IMR-90 (cell line): ENCODE measurements around the gene SLC38A6. TPM values are rescaled to one million over a fixed set of nuclear protein-coding genes. Genes with fewer than 3 reads are reported as not detected.

Experiments used
- ATAC-seq: fragments of 200-7000 bp; cut with Tn5 transposase; 2 replicates; pipeline ENCODE4 v1.9.1; 2020; ENCODE audit warnings: low read depth, mild to moderate bottlenecking, moderate library complexity
- BruUV-seq: library from RNA; stranded (reverse); fragments of 400-500 nt; replicated peaks from 2 replicates; lab custom pipeline; 2021; lab: Mats Ljungman, UMichigan
- CTCF ChIA-PET: fragments of 300-600 bp; formaldehyde crosslinking; extraction: SDS; loops from one replicate; lab custom pipeline; 2021; ENCODE audit warnings: antibody characterized with exemption; lab: Yijun Ruan, JAX
- POLR2A ChIA-PET: fragments of 300-600 bp; sonication (Branson Sonifier 250); formaldehyde crosslinking; loops from one replicate; lab custom pipeline; 2022; ENCODE audit warnings: antibody characterized with exemption; ENCODE audit not compliant: unreplicated experiment; lab: Charles Lee
- DNase-seq: peaks from one replicate; pipeline ENCODE4 v3.0.0; 2013
- H2AFZ ChIP-seq: replicated peaks from 2 replicates; pipeline ENCODE3; 2013; ENCODE audit warnings: low read length, mild to moderate bottlenecking; ENCODE audit not compliant: poor library complexity
- H2AK5ac ChIP-seq: 2 replicates; pipeline ENCODE4 v1.6.1; 2013; ENCODE audit warnings: low read depth, low read length, inconsistent platforms
- H2AK9ac ChIP-seq: replicated peaks from 2 replicates; pipeline ENCODE3; 2013; ENCODE audit warnings: mild to moderate bottlenecking, low read depth, low read length, moderate library complexity; ENCODE audit not compliant: poor library complexity
- H2BK120ac ChIP-seq: 2 replicates; pipeline ENCODE4 v1.6.1; 2013; ENCODE audit warnings: low read depth, low read length, inconsistent platforms
- H2BK15ac ChIP-seq: 3 replicates; pipeline ENCODE4 v1.6.1; 2013; ENCODE audit warnings: low read depth, low read length, inconsistent platforms
- H2BK20ac ChIP-seq: 2 replicates; pipeline ENCODE4 v1.6.1; 2013; ENCODE audit warnings: low read depth, mild to moderate bottlenecking, inconsistent platforms, low read length, moderate library complexity
- H2BK5ac ChIP-seq: 2 replicates; pipeline ENCODE4 v1.6.1; 2013; ENCODE audit warnings: mild to moderate bottlenecking, low read depth, low read length, inconsistent platforms; ENCODE audit not compliant: poor library complexity, severe bottlenecking
- H3K14ac ChIP-seq: replicated peaks from 2 replicates; pipeline ENCODE4 v1.6.1; 2013; ENCODE audit warnings: low read depth, low read length, inconsistent platforms
- H3K18ac ChIP-seq: 2 replicates; pipeline ENCODE4 v1.6.1; 2013; ENCODE audit warnings: low read depth, low read length, control low read depth
- H3K23ac ChIP-seq: 2 replicates; pipeline ENCODE4 v1.6.1; 2013; ENCODE audit warnings: low read depth, low read length, inconsistent platforms
- H3K27ac ChIP-seq: 2 replicates; pipeline ENCODE4 v1.5.1; 2013; ENCODE audit warnings: mild to moderate bottlenecking, control low read depth, low read length; ENCODE audit not compliant: insufficient read depth
- H3K27me3 ChIP-seq: 2 replicates; pipeline ENCODE4 v1.6.1; 2013; ENCODE audit warnings: low read length; ENCODE audit not compliant: control insufficient read depth, insufficient read depth
- H3K36me3 ChIP-seq: 2 replicates; pipeline ENCODE4 v1.6.1; 2013; ENCODE audit warnings: low read length, mixed read lengths; ENCODE audit not compliant: control insufficient read depth, insufficient read depth
- H3K4ac ChIP-seq: 2 replicates; pipeline ENCODE4 v1.6.1; 2013; ENCODE audit warnings: low read depth, low read length, inconsistent platforms
- H3K4me1 ChIP-seq: 2 replicates; pipeline ENCODE4 v1.6.1; 2013; ENCODE audit warnings: low read length, mixed read lengths; ENCODE audit not compliant: control insufficient read depth, insufficient read depth
- H3K4me2 ChIP-seq: 2 replicates; pipeline ENCODE4 v1.6.1; 2013; ENCODE audit warnings: low read depth, mild to moderate bottlenecking, control low read depth, low read length, moderate library complexity
- H3K4me3 ChIP-seq: 2 replicates; pipeline ENCODE4 v1.5.1; 2013; ENCODE audit warnings: low read depth, mild to moderate bottlenecking, control low read depth, low read length, moderate library complexity; ENCODE audit not compliant: insufficient read depth
- H3K56ac ChIP-seq: 2 replicates; pipeline ENCODE4 v1.6.1; 2013; ENCODE audit warnings: low read length, inconsistent platforms; ENCODE audit not compliant: insufficient read depth; ENCODE audit errors: extremely low read depth
- H3K79me1 ChIP-seq, 2 experiments: 2 replicates each; pipeline ENCODE4 v1.6.1; 2013; ENCODE audit warnings: low read length in 2 of 2, inconsistent platforms in 1 of 2, low read depth in 1 of 2
- H3K9ac ChIP-seq: 2 replicates; pipeline ENCODE4 v1.6.1; 2013; ENCODE audit warnings: low read depth, low read length, control low read depth
- H3K9me1 ChIP-seq: 2 replicates; pipeline ENCODE4 v1.6.1; 2013; ENCODE audit warnings: low read length, inconsistent platforms; ENCODE audit not compliant: insufficient read depth
- H3K9me3 ChIP-seq: 2 replicates; pipeline ENCODE4 v1.6.1; 2013; ENCODE audit warnings: low read length; ENCODE audit not compliant: control insufficient read depth, insufficient read depth
- H4K20me1 ChIP-seq: 2 replicates; pipeline ENCODE4 v1.6.1; 2013; ENCODE audit warnings: low read length, inconsistent platforms; ENCODE audit not compliant: insufficient read depth
- H4K5ac ChIP-seq: 2 replicates; pipeline ENCODE4 v1.6.1; 2013; ENCODE audit warnings: mild to moderate bottlenecking, low read depth, low read length, control low read depth
- H4K8ac ChIP-seq, 2 experiments: 2 replicates each; pipeline ENCODE4 v1.6.1; 2013; ENCODE audit warnings: low read depth in 2 of 2, low read length in 2 of 2, control low read depth in 1 of 2, inconsistent platforms in 1 of 2
- H4K91ac ChIP-seq: 2 replicates; pipeline ENCODE4 v1.6.1; 2013; ENCODE audit warnings: low read depth, low read length, inconsistent platforms; ENCODE audit not compliant: insufficient read depth
- BHLHE40 ChIP-seq: fragments of 150-350 bp; IDR thresholded peaks from 2 replicates; pipeline ENCODE4 v1.6.1; 2016; ENCODE audit warnings: mild to moderate bottlenecking, low read depth, low read length
- FOS ChIP-seq: fragments of 150-350 bp; IDR thresholded peaks from 2 replicates; pipeline ENCODE4 v1.6.1; 2016; ENCODE audit warnings: low read depth, low read length
- WGBS, 2 experiments: methylation state at CpG; one replicate each; pipeline versions ENCODE4 v1.1.5 to v1.1.7; 2013; ENCODE audit warnings: missing lambda C conversion rate in 2 of 2; ENCODE audit not compliant: insufficient read length in 1 of 2; ENCODE audit errors: extremely low coverage in 2 of 2; 5-methylcytosine and 5-hydroxymethylcytosine counted together
- dilution Hi-C: fragments of 300-500 bp; cut with HindIII; formaldehyde crosslinking; loops from one replicate; pipeline ENCODE4 v1.14.3; 2018; ENCODE audit warnings: low sequenced_read_pairs; ENCODE audit not compliant: unreplicated experiment
- in situ Hi-C: fragments of 300-500 bp; cut with MboI; formaldehyde crosslinking; loops from 3 replicates; pipeline ENCODE4 v1.14.3; 2019; ENCODE audit warnings: low sequenced_read_pairs, inconsistent platforms, mixed read lengths
- intact Hi-C: fragments of 100-400 bp; cut with micrococcal nuclease; formaldehyde crosslinking; loops from 2 replicates; pipeline ENCODE4 v1.10.0; 2022
- polyA plus RNA-seq, 3 experiments: library from polyadenylated mRNA; depleted of rRNA; stranded (reverse); fragments of >200 nt; gene quantifications; 2 replicates each; pipeline ENCODE4 v1.2.3, GENCODE V29; 2012; ENCODE audit warnings: low replicate concordance in 1 of 3
- total RNA-seq: library from RNA; depleted of rRNA; stranded (reverse); fragments of >200 nt; gene quantifications from 2 replicates; pipeline ENCODE4 v1.2.3, GENCODE V29; 2012
- TF ChIP-seq, protein P1 (sequence below): fragments of 150-350 bp; IDR thresholded peaks from 2 replicates; pipeline ENCODE4 v1.6.1; 2016; ENCODE audit warnings: low read depth, mild to moderate bottlenecking, low read length, moderate library complexity, borderline replicate concordance

Gene SLC38A6
- total and polyA plus RNA-seq, 2 of the 4 experiments (the other 2 are of a cell fraction): 15.5 to 18.3 TPM

DNA sequence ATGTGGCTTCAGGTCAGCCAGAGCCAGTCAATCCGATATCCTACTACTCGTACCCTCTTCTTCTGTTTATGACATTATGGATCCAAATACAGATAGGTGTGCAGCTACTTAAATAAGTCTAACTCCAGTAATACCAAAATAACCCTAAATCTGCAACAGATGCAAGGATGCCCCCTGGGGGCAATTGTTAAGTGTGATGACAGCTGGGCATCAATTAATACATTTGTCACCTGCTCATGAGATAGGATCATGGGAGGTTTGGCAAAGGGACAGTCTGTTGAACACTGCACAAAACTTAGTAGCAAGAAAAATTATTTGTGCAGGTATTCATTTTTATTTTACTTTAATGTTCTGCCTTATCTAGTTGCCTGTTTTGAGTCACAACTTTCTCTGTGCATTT, 83.2 kb downstream of the SLC38A6 start:
- Histone ChIP-seq H3K79me1 (peaks cover 0 to 3% of the 10 kb centered on the region in 2 experiments; a peak in 2 of 4 replicates), H3K23ac (no peak overlapping the region), H3K36me3 (no peaks in the 10 kb centered on the region), H2AFZ (no peak overlapping the region), H3K4me1 (no peaks in the 10 kb centered on the region), H3K9ac (no peak overlapping the region), H4K5ac (no peak overlapping the region), H4K8ac (no peak overlapping the region), H3K56ac (no peak overlapping the region), H3K9me1 (no peaks in the 10 kb centered on the region; the same call in none of the 2 replicates), H2AK9ac (no peak overlapping the region), H3K18ac (no peak overlapping the region), H4K20me1 (no peaks in the 10 kb centered on the region), H3K27me3 (no peaks in the 10 kb centered on the region), H2AK5ac (no peak overlapping the region), H2BK120ac (no peak overlapping the region), H3K4ac (no peak overlapping the region), H3K9me3 (no peaks in the 10 kb centered on the region), H2BK15ac (no peak overlapping the region), H4K91ac (no peak overlapping the region), H2BK20ac (no peak overlapping the region), H3K27ac (no peak overlapping the region), H3K4me3 (no peak overlapping the region), H3K14ac (no peak overlapping the region; the same call in 1 of the 2 replicates), H3K4me2 (no peak overlapping the region), H2BK5ac (no peak overlapping the region)
- ChIA-PET POLR2A (no interaction called here), CTCF (no interaction called here)
- intact Hi-C loops (no loop called here), dilution Hi-C loops (no loop called here), in situ Hi-C loops (no loop called here)
- DNase-seq (no peak), ATAC-seq (no peak)
- WGBS, 2 experiments: no CpG with 5 or more reads among the region's 2 CpGs
- BruUV-seq: no TSS peak
- no peak for TF ChIP-seq FOS
- no peak for TF ChIP-seq BHLHE40
- TF ChIP-seq, protein P1, sequence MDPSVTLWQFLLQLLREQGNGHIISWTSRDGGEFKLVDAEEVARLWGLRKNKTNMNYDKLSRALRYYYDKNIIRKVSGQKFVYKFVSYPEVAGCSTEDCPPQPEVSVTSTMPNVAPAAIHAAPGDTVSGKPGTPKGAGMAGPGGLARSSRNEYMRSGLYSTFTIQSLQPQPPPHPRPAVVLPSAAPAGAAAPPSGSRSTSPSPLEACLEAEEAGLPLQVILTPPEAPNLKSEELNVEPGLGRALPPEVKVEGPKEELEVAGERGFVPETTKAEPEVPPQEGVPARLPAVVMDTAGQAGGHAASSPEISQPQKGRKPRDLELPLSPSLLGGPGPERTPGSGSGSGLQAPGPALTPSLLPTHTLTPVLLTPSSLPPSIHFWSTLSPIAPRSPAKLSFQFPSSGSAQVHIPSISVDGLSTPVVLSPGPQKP: no peak
